T-helper 2 cell treated with Interferon-gamma antibody and Interleukin-4, amounts not matched to agents 100 ng/mL and 5 ng/mL, for 36 hours (primary cell): ENCODE data around the gene CTNNBL1. TPM values are rescaled to one million over a fixed set of nuclear protein-coding genes. Genes with fewer than 3 reads are reported as not detected.

ENCODE experiments used
- intact Hi-C: fragments of 100-400 bp; cut with micrococcal nuclease; formaldehyde crosslinking; loops from one replicate; pipeline ENCODE4 v1.15.1; 2023
- total RNA-seq: library from RNA; stranded (reverse); gene quantifications from 2 replicates; pipeline ENCODE4 v1.2.3, GENCODE V29; 2022

Gene CTNNBL1
- total RNA-seq, 1 donor from 2014 or later: 74.4 TPM

DNA sequence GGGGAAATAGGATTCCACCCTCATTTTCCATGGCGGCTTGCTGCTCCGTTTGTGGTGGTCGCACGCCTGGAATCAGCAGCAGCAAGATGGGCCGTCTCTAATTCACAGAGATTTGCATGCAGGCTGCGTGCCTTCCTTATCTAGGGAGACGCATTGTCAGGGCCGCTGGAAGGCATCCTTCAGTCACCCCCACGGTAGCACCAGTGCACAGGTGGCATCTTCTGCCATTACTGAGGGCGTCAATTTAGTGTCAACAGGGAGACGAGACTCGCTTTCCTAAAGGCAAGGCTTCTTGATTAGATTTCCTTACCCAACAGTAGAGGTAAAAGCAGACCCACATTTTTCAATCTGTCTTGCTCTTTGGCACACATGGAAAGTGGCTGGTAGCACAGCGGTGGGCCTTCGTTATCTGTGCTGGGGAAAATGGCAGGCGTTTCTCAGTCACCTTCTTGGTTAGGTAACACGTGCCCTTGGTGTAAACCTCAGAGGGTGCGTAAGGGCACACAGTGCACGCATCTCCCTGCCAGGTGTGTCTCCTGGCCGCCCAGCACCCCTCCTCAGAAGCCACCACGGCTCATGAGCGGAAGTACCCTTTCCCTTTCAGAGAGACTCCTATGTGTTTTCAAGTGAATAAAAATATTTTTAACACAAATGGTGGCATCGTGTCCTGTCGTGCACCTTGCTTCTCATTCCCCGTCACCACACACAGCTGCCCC, 181.8 kb downstream of the CTNNBL1 start:
- intact Hi-C loops: no loop called here

DNA sequence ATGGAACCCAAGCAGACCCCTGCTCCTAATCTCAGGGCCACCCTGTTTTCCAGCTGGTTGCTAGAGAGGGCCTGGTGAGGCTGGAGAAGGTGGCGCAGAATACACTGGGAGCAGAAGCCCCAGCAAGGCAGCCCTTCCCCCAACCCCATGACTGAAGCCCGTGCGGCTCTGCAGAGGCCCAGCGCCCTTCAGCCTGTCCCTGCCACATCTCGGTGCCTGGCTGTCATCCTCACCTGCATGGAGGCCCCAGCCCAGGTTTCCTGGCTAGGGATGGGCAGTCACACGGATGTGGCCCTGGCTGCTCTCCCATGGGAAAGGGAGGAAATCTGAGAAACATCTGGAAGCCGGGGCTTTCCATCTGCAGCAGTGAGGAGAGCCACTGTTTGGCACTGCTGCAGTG, 183.0 kb downstream of the CTNNBL1 start:
- intact Hi-C loops: no loop called here

DNA sequence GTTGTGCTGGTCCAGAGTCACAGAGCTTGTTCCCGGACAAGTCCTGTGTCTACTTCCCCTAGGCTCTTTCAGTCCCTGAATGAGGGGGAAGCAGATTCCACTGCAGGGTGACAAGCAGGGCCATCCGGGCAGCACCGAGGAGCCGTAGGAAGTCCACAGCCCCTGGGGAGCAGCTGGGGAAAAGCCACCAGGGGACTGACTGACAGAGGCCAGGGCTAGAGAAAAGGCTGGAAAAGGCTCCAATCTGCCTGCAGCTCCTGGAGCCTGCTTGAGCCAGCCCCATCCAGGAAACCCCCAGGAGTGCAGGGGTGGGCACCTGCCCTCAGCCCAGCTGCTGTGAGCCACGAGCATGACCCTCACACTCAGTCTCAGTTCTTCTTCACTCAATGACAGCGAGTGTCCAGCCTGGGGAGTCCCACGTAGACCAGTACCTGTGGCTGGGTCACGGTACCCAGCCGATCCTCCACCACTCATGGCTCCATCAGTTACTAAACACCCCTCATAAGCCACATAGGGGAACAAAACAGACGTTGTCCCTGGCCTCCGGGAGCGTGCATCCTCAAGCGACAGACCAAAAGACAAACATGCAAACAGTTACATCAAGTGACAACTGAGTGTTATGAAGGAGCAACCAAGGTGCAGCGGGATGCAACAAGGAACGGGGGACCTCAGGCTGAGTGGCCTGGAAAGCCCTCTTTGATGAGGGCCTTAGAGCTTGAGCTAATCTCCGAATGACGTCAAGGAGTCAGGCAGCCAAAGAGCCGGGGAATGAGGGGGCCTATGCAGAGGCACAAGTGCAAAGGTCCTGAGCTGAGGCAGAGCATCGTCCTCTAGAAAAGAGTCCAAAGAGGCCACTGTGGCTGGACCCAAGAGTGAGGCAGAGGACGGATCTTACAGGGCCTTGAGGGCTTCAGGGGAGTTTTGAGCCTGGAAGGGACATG, 184.3 kb downstream of the CTNNBL1 start:
- intact Hi-C loops: no loop called here

DNA sequence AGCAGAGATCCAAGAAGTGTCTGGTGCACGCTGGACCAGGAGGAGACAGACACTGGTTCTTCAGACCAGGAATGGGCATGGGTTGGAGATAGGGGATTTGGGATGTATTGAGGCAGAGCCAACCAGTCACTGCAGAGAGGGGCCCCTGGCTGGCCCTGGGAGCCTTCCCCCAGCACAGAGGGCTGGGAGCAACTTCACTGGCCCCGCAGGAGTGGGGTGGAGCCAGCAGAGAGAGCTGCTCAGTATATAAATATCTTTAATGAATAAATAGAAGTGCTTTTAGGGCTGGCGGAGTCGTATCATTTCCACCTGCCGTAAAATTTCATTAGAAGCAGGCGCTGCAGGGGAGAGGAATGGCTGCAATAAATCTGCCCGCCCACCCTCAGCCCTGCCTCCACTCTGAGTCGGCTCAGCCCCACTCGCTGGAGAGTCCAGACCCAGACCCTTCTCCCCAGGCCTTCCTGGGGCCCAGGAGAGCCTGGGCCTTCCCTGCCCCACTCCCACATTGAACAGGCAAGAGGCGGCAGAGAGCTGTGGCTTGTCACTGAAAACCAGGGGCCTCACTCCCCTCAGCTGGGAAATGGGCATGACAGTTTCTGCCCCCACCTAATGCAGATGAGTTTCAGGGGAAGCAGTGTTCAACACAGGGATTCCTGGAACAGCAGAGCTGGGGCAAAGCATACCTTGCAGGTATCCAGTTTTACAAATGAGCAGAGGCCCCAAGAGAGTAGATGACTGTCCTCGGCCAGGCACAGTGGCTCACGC, 185.2 kb downstream of the CTNNBL1 start:
- intact Hi-C loops: no loop called here

DNA sequence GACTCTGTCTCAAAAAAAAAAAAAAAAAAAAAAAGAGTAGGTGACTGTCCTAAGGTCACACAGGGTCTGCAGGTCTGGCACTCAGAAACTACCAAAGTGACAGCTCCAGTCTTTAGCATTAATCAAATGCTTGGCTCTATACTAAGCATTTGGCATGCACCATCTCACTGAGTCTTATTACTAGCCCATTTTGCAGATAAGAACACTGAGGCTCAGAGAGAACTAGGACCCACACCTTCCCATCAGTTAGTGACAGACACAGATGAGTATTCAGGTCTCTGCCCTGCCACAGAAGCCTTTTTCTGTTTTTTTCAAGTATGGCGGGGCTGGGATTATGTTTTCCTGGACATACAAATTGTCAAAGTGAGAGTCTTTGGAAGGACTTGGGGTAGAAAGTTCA, 186.0 kb downstream of the CTNNBL1 start:
- intact Hi-C loops: no loop called here

DNA sequence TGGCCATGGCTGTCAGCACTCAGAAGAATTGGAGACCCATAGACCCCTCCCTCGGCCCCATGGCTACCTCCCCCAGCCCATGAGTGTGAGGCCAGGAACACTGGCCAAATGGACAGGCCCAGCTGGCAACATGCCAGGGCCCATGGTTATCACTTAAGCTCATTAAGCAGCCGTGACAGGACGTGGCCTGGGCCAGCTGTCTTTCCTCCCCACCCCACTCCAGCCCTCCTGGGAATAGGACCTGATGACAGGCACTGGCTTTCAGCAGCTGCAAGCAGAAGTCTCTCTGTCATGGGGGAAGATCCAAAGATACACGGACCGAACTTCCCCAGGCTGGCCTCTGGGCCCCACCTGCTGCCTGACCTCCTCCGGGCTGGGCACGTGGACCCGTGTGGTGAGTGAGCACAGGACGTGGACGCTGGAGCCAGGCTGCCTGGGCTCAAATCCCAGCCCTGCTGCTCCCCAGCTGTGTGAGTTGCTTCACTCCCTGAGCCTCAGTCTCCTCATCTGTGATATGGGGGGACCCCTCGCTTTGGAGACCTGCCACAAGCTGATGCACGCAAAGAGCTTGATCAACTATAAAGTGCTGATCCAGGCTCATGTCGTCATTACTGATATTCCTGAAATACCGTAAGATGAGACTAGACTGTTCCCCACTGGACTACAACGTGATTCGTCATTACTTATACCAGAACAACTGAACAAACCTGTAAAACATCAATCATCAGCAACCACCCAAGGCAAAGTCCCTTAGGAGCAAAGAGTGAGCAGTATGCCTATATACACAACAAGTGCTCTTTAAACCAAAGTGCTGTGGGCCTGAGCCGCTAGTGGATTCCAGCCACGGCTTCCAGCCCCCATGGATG, 187.1 kb downstream of the CTNNBL1 start:
- intact Hi-C loops: no loop called here

DNA sequence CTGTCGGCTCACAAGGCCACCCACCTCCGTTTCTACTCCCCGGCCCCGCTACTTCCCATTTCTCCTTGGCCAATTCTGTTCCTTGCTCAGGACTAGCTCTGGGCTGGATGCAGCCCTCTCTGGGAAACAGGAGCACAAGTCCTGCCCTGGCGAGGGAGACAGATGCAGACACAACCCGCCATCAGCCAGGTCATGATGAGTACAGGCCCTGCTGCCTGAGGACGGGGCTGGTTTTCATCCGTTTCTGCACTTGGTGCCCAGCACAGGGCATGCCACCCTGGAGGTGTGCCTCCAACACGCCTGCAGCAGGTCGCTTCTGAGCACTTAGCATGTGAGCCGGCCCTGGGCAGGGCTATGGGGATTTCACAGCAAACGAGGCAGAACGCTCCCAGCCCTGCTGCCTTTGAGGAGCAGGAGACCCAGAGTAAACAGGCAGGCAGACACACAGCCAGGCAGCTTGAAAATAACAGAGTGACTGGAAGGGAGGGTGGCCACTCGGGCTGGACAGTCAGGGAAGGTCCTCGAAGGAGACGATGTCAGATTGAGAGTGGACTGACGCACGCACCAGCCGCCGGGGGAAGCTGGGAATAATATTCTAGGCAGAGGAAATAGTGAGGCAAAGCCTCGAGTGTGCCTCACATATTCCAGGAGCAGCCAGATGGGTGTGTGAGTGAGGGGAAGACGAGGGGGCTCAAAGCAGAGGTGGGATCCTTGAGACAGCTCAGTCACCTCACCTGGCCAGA, 187.9 kb downstream of the CTNNBL1 start:
- intact Hi-C loops: no loop called here

DNA sequence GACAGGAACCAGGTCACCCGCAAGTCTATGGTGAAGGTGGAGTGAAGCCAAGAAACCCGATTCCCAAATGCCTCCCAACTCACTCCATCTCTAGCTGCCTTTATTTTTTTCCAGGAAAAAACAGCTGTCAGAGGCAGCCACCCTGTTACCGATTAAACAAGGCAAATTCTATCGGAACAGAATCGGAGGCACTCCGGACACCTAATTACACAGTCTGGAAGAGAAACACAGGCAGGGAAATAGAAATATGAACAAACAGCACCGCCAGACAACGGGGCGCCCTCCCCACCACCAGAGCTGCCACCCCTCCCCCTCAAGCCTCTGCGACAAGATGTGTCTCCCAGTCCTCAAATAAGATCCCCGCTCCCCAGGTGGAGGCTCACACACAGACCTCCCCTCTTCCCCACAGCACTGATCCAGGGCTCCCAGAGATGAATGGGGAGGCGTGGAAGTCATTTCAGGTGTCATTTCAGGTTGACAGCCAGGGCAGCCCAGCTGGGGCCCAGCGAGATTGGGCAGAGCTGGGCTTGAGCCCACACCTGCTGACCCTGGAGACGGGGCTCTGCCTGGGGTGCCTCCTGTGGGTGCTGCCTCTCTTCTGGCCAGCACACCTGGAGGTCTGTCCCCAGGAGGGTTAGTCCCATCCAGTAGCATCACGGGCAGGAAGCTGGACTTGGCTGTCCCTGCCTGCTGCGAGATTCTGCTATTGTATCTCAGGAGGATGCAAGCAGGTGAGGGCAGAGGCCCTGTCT, 189.3 kb downstream of the CTNNBL1 start:
- intact Hi-C loops: no loop called here

DNA sequence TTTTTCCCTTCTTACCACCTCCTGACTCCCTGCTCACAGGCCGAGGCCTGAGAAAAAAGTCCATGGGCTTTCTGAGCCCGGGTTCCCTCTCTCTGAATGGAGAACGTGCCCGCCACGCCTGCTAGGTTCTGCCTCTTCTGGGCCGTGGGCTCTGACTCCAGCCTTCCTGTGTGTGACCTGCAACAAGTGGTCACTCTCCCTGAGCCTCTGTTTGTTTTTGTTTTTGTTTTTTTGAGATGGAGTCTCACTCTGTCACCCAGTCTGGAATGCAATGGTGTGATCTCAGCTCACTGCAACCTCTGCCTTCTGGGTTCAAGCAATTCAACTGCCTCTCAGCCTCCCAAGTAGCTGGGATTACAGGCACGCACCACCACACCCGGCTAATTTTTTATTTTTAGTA, 191.2 kb downstream of the CTNNBL1 start:
- intact Hi-C loops: no loop called here

DNA sequence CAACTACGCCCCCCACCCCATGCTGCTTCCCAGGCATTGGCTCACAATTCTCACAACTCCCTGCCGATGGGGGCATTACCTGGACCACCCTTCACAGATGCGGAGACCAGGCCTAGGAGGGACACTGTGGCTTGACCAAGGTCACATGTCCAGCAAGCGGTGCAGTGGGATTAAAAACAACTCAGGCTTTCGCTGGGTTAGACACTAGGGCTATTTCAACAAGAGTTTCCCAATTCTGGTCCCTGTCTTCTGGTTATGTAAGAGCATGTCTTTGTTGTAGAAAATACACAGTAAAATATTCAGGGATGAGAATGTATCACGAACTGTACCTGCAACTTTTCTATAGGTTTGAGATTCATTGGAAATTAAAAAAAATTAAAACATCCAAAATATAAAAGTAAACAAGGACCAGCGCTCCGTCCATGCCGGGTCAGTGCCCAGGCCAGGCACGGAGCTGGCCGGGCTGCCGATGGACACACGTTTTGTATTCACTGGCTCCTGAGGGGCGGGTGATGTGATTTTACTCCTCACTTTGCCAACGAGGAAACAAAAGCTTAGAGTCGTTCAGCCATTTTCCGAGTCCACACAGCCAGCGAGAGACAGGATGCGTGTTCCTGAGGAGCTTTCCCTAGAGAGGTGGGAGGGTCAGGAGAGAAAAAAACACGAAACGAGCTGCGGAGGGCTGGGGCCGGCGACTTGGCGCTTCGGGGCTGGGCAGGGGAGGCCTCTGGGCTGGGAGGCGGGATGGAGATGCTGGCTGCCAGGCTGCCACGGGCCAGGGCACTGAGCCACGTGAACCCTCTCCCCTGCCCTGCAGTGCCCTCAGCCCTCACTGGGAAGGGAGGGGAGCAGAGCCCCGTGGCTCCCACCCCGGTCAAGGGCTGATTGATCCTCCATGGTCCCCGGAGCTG, 192.0 kb downstream of the CTNNBL1 start:
- intact Hi-C loops: no loop called here

DNA sequence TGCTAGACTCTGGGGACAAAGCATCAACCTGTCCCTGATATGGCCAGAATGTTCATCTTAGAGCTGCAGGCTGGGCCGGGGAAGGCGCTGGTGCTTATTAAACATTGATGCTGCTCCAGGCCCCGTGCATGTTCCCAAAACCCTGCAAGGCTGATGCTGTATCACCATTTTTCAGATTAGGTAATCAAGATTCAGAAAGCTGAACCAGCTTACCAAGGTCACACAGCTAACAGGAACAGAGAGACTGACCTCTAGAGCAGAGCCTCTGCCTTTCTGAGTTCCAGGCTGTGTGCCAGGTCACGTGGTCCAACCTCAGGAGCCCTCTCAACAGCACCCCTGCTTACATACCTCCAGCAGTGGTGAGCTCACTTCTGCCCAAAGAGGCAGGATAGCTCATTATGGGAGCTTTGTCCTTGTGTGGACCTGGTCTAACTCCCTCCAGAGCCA, 193.0 kb downstream of the CTNNBL1 start:
- intact Hi-C loops: no loop called here

DNA sequence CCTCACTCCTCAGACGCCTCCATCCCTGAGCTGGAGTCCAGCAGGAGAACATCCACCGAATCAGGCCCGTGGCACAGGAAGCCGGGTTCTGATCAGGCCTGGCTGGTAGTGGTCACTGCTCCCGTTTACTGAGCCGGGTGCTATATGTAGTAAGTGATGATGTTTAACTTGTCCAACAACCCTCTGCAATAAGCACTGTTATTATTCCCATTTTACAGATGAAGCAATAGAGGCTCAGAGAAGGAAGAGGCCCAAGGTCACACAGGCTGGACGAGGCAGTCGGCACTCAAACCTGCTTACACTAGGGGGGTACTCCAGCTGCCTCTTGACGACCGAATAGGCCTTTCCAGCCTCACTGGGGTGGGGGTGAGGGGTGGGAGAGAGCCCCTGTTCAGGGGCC, 194.8 kb downstream of the CTNNBL1 start:
- intact Hi-C loops: no loop called here

DNA sequence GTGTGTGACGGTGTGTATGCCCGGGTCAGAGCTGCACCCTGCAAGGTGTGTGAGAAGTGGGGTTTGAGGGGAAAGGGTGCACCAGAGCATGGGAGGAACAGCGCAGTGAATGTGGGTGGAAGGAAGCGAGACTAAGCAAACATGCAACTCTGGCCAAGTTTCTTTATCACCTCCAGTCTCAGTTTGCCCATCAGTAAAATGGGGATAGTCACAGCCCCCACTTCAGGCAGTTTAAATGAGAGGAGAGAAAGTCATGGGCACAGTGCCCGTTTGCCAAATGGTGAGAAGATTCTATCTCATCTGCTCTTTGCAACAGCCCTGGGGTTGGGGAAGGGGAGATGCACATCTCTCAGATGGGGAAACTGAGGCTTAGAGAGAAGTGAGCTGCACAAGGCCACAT, 196.3 kb downstream of the CTNNBL1 start:
- intact Hi-C loops: no loop called here

DNA sequence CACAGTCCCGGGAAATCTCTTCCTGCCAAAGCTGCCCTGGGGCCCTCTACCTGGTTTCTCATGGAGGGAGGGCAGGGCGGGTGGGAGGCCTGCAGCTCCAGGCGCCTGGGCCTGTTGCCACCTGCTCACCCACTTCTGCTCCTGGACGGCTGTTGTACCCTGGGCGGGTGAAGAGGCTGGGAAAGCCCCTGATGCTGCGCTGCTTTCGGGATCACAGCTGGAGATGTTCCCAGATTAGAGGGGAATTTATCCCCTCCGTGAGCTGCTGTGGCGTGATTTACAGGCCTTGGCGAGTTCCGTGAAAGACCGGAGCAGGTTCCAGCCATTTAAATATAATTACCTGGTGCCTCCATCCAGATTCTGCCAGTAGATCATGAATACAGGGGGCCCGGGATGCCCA, 196.8 kb downstream of the CTNNBL1 start:
- intact Hi-C loops: no loop called here

DNA sequence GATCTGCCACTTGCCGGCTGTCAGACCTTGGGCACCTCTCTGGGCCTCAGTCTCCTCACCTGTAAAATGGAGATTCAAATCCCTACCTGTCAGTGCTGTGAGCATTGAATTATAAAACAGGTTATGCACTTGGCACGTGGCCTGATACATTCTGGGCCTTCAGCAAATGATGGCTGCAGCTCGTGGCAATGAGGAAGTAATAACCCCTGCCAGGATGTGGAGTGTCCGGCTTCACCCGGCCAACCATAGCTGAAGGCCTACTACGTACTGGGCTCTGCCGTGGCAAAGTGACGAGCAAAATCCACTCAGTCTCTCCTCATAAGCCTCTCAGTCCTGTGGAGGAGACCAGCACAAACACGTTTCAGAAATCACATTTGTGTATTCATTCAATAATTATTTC, 198.2 kb downstream of the CTNNBL1 start:
- intact Hi-C loops: no loop called here

DNA sequence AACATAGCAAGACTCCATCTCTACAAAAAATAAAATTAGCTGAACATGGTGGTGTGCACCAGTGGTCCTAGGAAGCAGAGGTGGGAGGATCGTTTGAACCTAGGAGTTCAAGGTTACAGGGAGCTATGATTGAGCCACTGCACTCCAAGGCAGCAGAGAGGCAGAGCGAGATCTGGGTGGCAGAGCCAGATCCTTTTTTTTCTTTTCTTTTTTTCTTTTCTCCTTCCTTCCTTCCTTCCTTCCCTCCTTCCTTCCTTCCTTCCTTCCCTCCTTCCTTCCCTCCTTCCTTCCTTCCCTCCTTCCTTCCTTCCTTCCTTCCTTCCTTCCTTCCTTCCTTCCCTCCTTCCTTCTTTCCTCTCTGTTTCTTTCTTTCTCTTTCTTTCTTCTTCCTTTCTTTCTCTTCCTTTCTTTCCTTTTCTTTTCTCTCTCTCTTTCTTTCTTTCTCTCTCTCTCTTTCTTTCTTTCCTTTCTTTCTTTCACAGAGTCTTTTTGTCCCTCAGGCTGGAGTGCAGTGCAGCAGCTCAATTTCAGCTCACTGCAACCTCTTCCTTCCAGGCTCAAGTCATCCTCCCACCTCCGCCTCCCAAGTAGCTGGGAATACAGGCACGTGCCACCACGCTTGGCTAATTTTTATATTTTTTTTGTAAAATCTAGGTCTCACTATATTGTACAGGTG, 199.9 kb downstream of the CTNNBL1 start:
- intact Hi-C loops: no loop called here

DNA sequence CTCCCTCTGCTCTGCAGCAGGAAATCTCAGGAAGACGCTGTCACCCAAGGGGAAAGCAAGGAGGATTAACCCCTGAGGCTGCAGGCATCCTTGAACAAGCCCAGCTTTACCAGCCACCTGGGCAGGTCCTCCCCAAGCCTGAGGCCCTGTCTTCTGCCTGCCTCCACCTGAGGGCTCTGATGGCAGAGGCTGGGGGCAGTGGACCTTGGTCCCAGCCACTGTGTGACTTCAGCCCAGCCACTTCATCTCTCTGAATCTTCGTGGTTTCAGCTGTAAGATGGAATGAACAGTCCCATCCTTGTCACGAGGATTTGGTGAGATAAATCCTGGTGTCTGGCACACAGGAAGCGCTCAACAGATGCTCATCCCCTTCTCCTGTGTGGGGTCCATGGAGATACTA, 200.6 kb downstream of the CTNNBL1 start:
- intact Hi-C loops: no loop called here

DNA sequence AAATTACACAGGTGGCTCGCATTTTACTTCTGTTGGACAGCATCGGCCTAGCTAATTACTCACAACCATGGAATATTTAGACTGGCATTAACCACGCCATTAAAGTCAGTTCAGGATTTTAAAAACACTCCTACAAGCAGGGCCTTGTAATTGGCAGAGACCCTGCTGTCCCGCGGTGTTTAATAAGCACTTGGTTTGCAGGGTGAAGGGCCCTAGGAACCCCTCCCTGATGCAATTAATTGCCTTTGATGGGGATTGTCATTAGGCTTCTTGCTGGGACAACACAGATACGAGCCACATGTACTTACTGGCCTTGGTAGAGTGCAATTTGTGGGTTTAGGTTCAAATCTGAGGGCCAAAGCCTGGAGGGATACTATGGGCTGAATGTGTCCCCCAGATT, 201.3 kb downstream of the CTNNBL1 start:
- intact Hi-C loops: no loop called here
